HUES6 (cell line): ENCODE measurements around the gene WASF2.
A peak's percentile ranks its signal among the peaks of the same experiment; 100 is the strongest.

Source experiments
- H3K27ac ChIP-seq: 2 replicates; pipeline ENCODE4 v1.7.0; 2013; ENCODE audit warnings: low read depth, mild to moderate bottlenecking, low read length, inconsistent platforms
- H3K27me3 ChIP-seq: 2 replicates; pipeline ENCODE4 v1.6.1; 2013; ENCODE audit warnings: low read length; ENCODE audit not compliant: control insufficient read depth, insufficient read depth
- H3K36me3 ChIP-seq: 2 replicates; pipeline ENCODE4 v1.6.1; 2013; ENCODE audit warnings: low read length; ENCODE audit not compliant: control insufficient read depth, insufficient read depth
- H3K4me1 ChIP-seq: 2 replicates; pipeline ENCODE4 v1.6.1; 2013; ENCODE audit warnings: low read length; ENCODE audit not compliant: control insufficient read depth, insufficient read depth
- H3K4me3 ChIP-seq: 2 replicates; pipeline ENCODE4 v1.5.1; 2013; ENCODE audit warnings: low read depth, low read length
- H3K9ac ChIP-seq: one replicate; pipeline ENCODE4 v1.6.1; 2013; ENCODE audit warnings: mild to moderate bottlenecking, low read length
- H3K9me3 ChIP-seq: 2 replicates; pipeline ENCODE4 v1.6.1; 2013; ENCODE audit warnings: low read depth, low read length; ENCODE audit not compliant: control insufficient read depth, insufficient read depth

The WASF2 gene

DNA sequence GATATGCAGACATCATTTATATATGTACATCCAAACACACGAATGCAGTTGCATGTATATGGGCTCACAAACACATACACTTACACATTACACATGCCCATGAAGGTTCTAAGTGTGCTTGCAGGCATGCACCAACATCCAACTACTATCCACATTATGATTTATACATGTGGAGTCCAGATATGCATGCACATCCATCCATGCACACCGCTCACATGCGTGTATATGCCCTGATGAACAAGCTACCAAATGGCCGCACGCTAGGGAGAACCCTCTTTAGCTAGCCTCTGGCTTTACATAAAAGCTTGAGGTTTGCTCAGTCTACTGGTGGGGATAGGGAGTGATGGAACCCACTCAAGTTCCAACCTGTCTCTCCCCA lies 89.0 kb downstream of the WASF2 start:
- no peaks in the 10 kb centered on the region for H3K36me3 ChIP-seq
- no peak overlapping the region for H3K27ac ChIP-seq
- no peak overlapping the region for H3K9ac ChIP-seq
- no peaks in the 10 kb centered on the region for H3K27me3 ChIP-seq
- H3K4me3 ChIP-seq, result no peak overlapping the region
- no peaks in the 10 kb centered on the region for H3K9me3 ChIP-seq
- H3K4me1 ChIP-seq, result peaks cover 65% of the 10 kb centered on the region

DNA sequence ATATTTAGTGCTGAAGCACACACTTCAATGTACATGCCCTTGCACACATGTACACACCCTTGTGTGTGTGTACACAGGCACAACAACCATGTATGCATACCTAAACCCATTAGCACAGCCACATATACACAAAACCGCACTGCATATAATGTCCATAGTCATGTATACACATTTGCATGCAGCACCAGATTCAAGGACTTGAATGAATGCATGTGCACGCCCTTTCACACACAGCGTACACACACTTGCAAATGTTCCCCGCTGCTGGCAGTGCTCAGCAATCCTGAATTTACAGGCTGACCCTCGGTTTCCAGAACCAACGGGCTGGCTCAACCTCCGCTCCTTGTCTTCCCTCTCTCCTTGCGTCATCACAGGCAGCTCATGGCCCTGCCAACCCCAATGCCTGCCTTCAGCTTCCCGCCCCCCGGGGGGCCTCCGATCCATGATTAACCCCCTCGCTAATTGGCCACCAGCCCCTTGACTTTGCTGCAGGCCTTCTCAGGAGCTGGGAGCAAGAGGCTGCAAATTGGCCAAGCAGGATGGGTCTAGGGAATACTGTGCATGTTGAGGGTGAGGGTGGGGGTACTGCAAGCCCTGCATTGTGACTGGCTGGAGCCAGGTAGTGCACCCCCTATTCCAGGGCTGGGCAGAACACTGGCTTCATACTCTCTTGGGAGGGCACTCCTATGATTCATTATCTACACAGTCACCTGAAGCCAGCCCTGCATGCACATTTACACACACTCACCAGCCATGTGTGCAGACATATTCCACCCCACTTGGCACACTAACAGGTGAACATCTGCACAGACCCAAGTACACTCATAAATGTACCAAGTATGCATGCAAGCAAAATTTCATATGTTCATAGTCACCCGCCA lies 89.6 kb downstream of the WASF2 start:
- peaks cover 61% of the 10 kb centered on the region for H3K4me1 ChIP-seq
- H3K9ac ChIP-seq, result no peak overlapping the region
- H3K9me3 ChIP-seq, result no peaks in the 10 kb centered on the region

DNA sequence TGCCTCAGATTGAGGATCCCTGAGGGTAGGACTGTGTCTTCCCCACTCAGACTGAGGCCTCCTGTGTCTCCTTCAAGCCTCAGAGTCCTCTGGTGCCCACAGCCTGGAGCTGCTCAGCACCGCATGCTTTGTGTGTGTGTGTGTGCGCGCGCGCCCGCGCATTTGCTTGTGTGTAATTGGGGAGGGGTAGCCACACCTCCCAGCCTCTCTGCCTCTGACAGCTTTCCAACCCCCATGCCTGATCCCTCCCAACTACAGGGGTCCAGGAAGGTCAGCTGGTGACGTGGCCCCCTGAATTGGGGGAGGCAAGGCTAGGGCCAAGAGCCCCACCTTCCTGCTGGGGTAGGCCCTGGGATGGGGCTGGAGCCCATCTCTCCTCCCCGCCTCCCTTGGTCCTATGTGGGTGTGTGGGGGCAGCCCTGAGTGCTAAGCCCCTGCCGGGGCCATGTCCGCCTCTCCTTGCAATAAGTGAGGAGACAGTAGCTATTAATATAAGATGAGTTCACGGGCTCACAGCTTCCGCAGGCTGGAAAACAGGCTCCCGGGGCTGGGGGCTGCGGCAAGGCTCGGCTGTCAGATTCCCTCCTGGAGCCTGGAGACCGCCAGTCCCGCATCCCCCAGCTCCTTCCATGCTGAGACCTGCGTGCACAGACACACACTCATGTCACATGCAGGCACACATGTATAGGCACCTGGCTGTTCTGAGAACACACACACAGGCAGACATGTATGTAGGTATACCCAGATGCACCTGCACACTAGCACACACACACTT lies 90.5 kb downstream of the WASF2 start:
- peak overlapping the region; percentile 17 for H3K9ac ChIP-seq
- no peaks in the 10 kb centered on the region for H3K27me3 ChIP-seq
- peaks cover 2% of the 10 kb centered on the region for H3K36me3 ChIP-seq
- no peaks in the 10 kb centered on the region for H3K9me3 ChIP-seq
- H3K4me1 ChIP-seq, result peaks cover 52% of the 10 kb centered on the region
- H3K27ac ChIP-seq, result no peak overlapping the region
- H3K4me3 ChIP-seq, result no peak overlapping the region

More for the DNA sequence above, 89.6 kb downstream of the WASF2 start:
- H3K27ac ChIP-seq, result no peak overlapping the region
- no peak overlapping the region for H3K4me3 ChIP-seq
- H3K36me3 ChIP-seq, result no peaks in the 10 kb centered on the region
- H3K27me3 ChIP-seq, result no peaks in the 10 kb centered on the region

DNA sequence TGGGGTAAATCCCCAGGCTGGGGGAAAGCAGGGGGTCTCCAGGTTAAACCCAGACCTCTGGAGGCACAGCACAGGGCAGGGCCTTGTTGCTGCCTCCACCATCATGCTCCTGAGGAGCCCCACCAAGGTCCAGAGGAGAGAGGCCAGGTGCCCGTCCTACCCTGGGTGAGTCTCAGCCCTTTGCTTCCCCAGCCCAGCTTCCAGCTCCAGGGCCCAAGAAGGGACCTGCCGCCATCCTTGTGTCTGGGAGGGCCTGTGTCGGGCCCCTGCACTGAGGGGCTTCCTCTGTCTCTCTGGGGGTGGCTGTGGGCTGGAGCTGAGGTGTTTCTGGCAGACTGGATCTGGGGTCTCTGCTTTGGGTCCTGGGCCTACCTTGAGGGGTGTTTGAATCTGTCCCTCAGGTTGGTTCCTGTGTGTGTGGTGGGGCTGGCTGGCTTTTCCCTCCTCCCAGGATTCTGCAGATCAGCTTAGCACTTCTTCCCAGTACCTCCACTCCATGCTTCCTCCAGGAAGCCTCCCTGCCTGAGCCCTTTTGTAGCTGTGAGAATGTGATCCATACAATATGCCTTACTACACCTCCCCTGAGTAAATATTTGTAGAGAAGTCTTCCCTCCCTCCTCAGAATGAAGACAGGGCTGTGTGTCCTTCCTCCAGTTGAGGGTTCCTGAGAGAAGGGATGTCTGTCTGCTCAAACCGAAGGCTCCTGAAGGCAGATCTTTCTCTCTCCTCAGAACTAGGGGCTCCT lies 91.4 kb downstream of the WASF2 start:
- peaks cover 8% of the 10 kb centered on the region for H3K36me3 ChIP-seq
- no peak overlapping the region for H3K9ac ChIP-seq
- H3K4me1 ChIP-seq, result peaks cover 44% of the 10 kb centered on the region

DNA sequence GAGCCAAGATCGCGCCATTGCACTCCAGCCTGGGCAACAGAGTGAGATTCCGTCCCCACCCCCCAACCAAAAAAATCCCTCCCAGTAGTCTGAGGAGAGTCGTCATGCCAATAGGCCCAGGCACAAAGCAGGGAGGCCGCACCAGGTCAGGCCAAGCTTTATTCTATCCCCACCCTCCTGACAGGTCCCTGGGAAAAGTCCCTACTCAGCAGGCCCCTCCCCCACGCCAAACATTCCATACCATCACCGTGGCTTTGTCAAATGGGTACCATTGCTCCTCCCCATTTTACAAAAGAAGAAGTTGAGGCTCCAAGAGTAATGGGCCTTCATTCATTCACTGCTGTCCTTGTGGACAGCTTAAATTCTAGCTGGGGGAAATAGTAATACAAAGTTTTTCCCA lies 92.2 kb downstream of the WASF2 start:
- Histone ChIP-seq H3K27me3 (no peaks in the 10 kb centered on the region), H3K36me3 (peaks cover 8% of the 10 kb centered on the region), H3K4me3 (no peak overlapping the region), H3K9ac (no peak overlapping the region), H3K9me3 (no peaks in the 10 kb centered on the region), H3K27ac (no peak overlapping the region), H3K4me1 (peaks cover 41% of the 10 kb centered on the region)

More for the DNA sequence above, 91.4 kb downstream of the WASF2 start:
- Histone ChIP-seq H3K9me3 (no peaks in the 10 kb centered on the region), H3K4me3 (no peak overlapping the region), H3K27me3 (no peaks in the 10 kb centered on the region), H3K27ac (no peak overlapping the region)

DNA sequence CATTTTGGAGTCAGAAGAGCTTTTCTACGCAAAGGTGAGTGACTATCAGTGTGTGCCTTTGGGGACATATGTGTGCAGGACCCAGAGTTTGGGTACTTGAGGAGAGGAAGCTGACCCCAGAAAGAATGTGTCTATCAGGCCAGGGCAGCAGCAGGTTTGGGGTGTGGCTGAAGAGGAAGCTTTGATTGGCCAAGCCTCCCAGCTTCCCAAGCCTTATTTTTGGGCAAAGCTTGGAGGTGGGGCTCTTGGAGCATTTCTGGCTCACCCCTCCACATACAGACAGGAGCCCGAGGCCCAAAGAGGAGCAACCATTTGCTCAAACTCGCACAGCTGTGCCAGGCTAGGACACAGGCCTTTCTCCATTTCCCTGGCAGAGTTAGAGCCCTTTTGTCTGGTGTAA lies 92.9 kb downstream of the WASF2 start:
- no peaks in the 10 kb centered on the region for H3K9me3 ChIP-seq
- no peaks in the 10 kb centered on the region for H3K27me3 ChIP-seq
- no peak overlapping the region for H3K4me3 ChIP-seq
- H3K27ac ChIP-seq, result no peak overlapping the region
- peaks cover 8% of the 10 kb centered on the region for H3K36me3 ChIP-seq
- H3K4me1 ChIP-seq, result peaks cover 37% of the 10 kb centered on the region
- no peak overlapping the region for H3K9ac ChIP-seq

DNA sequence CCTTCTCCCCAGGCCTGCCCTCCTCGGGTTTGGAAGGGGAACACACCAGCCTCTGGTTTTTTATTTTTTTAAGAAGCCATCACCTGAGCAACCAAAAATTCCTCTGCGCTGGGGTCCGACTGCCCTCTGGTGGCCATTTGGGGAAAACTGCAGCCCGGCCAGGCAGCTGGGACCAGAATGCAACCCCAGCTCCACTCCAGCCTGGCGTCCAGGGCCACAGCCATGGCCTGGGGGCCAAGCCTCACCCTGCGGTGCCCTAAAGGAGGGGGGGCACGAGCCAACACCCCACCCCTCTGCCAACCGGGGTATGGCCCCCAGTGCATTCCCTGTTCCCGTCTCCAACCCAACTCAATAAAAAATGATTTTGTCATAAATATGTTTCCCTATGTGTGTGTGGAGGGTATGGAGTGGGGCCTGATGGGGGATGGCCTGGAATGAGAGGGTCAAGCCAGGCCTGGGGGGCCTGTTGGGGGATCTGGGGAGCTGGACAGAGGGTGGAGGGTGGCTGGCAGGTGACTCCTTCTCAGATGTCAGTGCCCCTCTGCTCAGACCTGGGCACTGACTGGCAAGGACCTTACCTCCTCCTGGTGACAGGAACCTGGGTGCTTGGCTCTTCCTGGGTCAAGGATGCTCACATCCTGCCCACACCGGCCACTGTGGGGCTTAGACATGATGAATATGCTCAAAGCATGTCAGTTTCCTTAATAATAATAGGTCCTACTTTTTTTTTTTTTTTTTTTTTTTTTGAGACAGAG lies 94.3 kb downstream of the WASF2 start:
- H3K27me3 ChIP-seq, result no peaks in the 10 kb centered on the region
- no peak overlapping the region for H3K9ac ChIP-seq
- peaks cover 8% of the 10 kb centered on the region for H3K36me3 ChIP-seq
- no peak overlapping the region for H3K4me3 ChIP-seq
- H3K4me1 ChIP-seq, result peaks cover 47% of the 10 kb centered on the region
- H3K27ac ChIP-seq, result no peak overlapping the region
- H3K9me3 ChIP-seq, result no peaks in the 10 kb centered on the region

DNA sequence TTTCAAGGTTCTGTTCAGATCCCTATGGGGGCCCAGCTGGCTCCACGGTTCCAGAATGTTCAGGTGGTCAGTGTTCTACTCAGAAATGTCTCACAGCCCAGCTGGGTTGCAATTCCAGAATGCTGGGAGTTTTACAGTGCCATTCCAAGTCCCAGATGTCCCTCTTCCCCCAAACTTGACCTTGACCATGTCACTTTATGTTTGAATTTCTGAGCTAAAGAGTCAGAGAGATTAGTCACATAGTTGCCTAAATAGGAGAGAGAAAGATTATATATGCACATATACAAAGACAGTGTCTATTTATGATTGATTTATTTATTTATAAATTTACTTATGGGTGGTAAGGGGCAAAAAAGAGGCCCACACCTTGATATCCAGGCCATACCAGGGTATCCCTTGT lies 95.0 kb downstream of the WASF2 start:
- Histone ChIP-seq H3K9ac (no peak overlapping the region), H3K9me3 (no peaks in the 10 kb centered on the region), H3K4me1 (peaks cover 40% of the 10 kb centered on the region), H3K27me3 (no peaks in the 10 kb centered on the region), H3K36me3 (peaks cover 8% of the 10 kb centered on the region), H3K27ac (no peak overlapping the region), H3K4me3 (no peak overlapping the region)

DNA sequence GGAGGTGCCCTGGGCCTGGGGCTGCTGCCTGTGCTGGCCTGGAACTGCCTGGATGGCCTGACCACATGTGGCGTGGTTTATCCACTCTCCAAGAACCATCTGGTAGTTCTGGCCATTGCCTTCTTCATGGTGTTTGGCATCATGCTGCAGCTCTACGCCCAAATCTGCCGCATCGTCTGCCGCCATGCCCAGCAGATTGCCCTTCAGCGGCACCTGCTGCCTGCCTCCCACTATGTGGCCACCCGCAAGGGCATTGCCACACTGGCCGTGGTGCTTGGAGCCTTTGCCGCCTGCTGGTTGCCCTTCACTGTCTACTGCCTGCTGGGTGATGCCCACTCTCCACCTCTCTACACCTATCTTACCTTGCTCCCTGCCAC lies 95.7 kb downstream of the WASF2 start:
- H3K9me3 ChIP-seq, result no peaks in the 10 kb centered on the region
- H3K27me3 ChIP-seq, result no peaks in the 10 kb centered on the region
- peaks cover 8% of the 10 kb centered on the region for H3K36me3 ChIP-seq
- no peak overlapping the region for H3K27ac ChIP-seq
- H3K9ac ChIP-seq, result no peak overlapping the region
- H3K4me1 ChIP-seq, result peaks cover 36% of the 10 kb centered on the region
- no peak overlapping the region for H3K4me3 ChIP-seq

DNA sequence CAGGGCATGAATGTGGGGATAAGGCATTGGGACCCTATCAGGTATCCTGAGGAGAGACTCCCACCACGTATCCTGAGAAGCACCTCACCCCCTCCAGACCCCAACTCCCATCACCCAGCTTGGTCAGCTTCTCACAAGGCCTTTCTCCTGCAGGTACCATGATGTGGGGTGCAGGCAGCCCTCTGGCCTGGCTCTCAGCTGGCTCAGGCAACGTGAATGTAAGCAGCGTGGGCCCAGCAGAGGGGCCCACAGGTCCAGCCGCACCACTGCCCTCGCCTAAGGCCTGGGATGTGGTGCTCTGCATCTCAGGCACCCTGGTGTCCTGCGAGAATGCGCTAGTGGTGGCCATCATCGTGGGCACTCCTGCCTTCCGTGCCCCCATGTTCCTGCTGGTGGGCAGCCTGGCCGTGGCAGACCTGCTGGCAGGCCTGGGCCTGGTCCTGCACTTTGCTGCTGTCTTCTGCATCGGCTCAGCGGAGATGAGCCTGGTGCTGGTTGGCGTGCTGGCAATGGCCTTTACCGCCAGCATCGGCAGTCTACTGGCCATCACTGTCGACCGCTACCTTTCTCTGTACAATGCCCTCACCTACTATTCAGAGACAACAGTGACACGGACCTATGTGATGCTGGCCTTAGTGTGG lies 96.2 kb downstream of the WASF2 start:
- H3K27ac ChIP-seq, result no peak overlapping the region
- H3K4me1 ChIP-seq, result peaks cover 31% of the 10 kb centered on the region
- no peaks in the 10 kb centered on the region for H3K27me3 ChIP-seq
- peaks cover 8% of the 10 kb centered on the region for H3K36me3 ChIP-seq
- H3K9me3 ChIP-seq, result no peaks in the 10 kb centered on the region
- no peak overlapping the region for H3K9ac ChIP-seq
- peak overlapping the region; percentile 81; the same call in 1 of the 2 replicates for H3K4me3 ChIP-seq
